GM19239 (cell line): ENCODE data around the gene MLX.
"Not testable (repeated sequence)": the region's sequence is repeated elsewhere in the genome, so short reads cannot be mapped to it uniquely, and the experiment has no call there.

ENCODE experiments used
- DNase-seq: peaks from one replicate; pipeline ENCODE4 v3.0.0; 2011; ENCODE audit warnings: low spot score; ENCODE audit not compliant: insufficient read length
- FAIRE-seq: peaks from 2 replicates; lab custom pipeline; 2011; peaks lifted over from hg19 to GRCh38; lab: Jason Lieb, UNC

Gene MLX

GRCh38 chr17:42609814-42610801, 43.2 kb downstream of the MLX start:
- FAIRE-seq = peak; percentile 75
- not testable (repeated sequence) for DNase-seq

GRCh38 chr17:42612013-42612412, 45.1 kb downstream of the MLX start:
- no peak for DNase-seq
- FAIRE-seq = no peak

GRCh38 chr17:42613699-42614295, 46.9 kb downstream of the MLX start:
- FAIRE-seq (no peak), DNase-seq (no peak)

- no peak for FAIRE-seq
- DNase-seq = no peak
Observed at GRCh38 chr17:42617956-42618431, 51.1 kb downstream of the MLX start.

- DNase-seq (peak; percentile 64), FAIRE-seq (peak; percentile 100)
Observed at GRCh38 chr17:42618442-42619150, 51.7 kb downstream of the MLX start.

- FAIRE-seq, DNase-seq: not testable (repeated sequence)
Observed at GRCh38 chr17:42621987-42622386, 55.1 kb downstream of the MLX start.
